OCI-LY1 (cell line): Measurements from ENCODE around the gene DHRS3.

Experiments
- EZH2 ChIP-seq: fragments of 200-600 bp; sonication (generic), shearing (Covaris generic); IDR thresholded peaks from 2 replicates; pipeline ENCODE4 v1.8.0; 2017; ENCODE audit warnings: borderline replicate concordance, mixed run types, mild to moderate bottlenecking, antibody characterized with exemption, low read length, moderate library complexity, mixed read lengths
- TF ChIP-seq, protein P1 (sequence below): fragments of 200-600 bp; sonication (generic), shearing (Covaris generic); IDR thresholded peaks from 2 replicates; pipeline ENCODE4 v1.5.1; 2017; ENCODE audit warnings: mild to moderate bottlenecking, antibody characterized with exemption, low read length, moderate library complexity, mixed read lengths

DNA sequence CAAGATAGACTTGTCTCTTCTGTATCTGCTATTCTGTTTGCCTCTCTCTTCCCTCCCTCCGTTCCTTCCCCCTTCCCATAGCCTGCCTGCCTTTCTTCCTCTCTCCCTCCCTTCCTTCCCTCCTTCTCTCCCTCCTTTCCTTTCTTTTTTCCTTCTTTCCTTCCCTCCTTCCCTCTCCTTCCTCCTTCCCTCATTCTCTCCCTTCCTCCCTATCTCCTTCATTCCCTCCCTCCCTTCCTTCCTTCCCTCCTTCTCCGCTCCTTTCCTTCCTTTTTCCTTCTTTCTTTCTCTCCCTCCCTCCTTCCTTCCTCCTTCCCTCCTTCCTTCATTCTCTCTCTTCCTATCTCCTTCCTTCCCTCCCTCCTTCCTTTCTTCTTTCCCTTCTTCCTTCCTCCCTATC lies 26.8 kb upstream of the DHRS3 start:
- TF ChIP-seq, protein P1, sequence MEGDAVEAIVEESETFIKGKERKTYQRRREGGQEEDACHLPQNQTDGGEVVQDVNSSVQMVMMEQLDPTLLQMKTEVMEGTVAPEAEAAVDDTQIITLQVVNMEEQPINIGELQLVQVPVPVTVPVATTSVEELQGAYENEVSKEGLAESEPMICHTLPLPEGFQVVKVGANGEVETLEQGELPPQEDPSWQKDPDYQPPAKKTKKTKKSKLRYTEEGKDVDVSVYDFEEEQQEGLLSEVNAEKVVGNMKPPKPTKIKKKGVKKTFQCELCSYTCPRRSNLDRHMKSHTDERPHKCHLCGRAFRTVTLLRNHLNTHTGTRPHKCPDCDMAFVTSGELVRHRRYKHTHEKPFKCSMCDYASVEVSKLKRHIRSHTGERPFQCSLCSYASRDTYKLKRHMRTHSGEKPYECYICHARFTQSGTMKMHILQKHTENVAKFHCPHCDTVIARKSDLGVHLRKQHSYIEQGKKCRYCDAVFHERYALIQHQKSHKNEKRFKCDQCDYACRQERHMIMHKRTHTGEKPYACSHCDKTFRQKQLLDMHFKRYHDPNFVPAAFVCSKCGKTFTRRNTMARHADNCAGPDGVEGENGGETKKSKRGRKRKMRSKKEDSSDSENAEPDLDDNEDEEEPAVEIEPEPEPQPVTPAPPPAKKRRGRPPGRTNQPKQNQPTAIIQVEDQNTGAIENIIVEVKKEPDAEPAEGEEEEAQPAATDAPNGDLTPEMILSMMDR, result no peak
- TF ChIP-seq EZH2, result no peak
